ENCODE results near the gene MAGEB1.

The MAGEB1 gene

DNA sequence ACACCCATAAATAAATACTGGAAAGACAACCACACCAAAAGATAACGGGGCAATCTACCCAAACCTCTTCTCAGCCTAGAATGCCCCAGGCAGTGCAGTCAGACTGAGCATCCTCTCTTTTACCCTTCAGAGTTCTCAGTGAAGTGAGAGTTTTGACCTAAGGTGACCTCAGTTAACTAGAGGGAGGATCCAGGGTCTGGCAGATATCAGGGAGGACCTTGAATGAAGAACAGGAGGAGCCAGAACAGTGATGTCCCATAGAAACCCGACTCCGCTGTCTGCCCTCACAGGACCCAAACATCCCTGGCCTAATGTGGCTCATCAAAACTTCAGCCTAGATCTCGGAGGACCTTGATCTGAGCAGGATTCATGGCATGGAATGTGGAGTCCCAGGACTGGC lies 16.6 kb upstream of the MAGEB1 start, which contains the start of gene MAGEB3:
Gene MAGEB3 (plus strand): TSS at position 263 of the 400 bp plus-strand sequence. CDS start 5,268 bp downstream, outside the sequence.
- Histone ChIP-seq H4K91ac (ENCODE audit: low read depth, low read length) (no peak within 1 kb of the TSS), H3K18ac (ENCODE audit: low read length) (no peak within 1 kb of the TSS), H3K9me3 (ENCODE audit: insufficient read depth, low read depth, low read length) (no peaks in the 10 kb centered on the region), H2AK5ac (ENCODE audit: low read length) (no peak within 1 kb of the TSS), H2BK120ac (ENCODE audit: insufficient read depth, low read length, poor library complexity) (no peak within 1 kb of the TSS), H4K8ac (ENCODE audit: low read depth, low read length) (no peak within 1 kb of the TSS), H3K79me2 (ENCODE audit: control insufficient read depth, insufficient read depth, low read length, poor library complexity) (no peaks in the 10 kb centered on the region), H3K27me3 (ENCODE audit: insufficient read depth, low read length) (no peaks in the 10 kb centered on the region), H3K9ac (ENCODE audit: low read length) (no peak within 1 kb of the TSS), H3K14ac (ENCODE audit: low read length) (no peak within 1 kb of the TSS), H3K4me1 (ENCODE audit: control insufficient read depth in 1 of 2, insufficient read depth in 2 of 2, low read length in 2 of 2) (no peaks in the 10 kb centered on the region), H3K4ac (ENCODE audit: low read depth, low read length) (no peak within 1 kb of the TSS), H2AFZ (ENCODE audit: insufficient read depth, low read length, poor library complexity) (no peak within 1 kb of the TSS), H3K4me3 (ENCODE audit: low read depth, low read length) (no peak within 1 kb of the TSS), H3K79me1 (ENCODE audit: low read length) (no peaks in the 10 kb centered on the region), H2BK5ac (ENCODE audit: low read depth, low read length, poor library complexity) (no peak within 1 kb of the TSS), H3K27ac (ENCODE audit: low read depth, low read length) (no peak within 1 kb of the TSS), H3K4me2 (ENCODE audit: low read length) (no peak within 1 kb of the TSS), H3K36me3 (ENCODE audit: control insufficient read depth in 1 of 2, insufficient read depth in 2 of 2, low read length in 2 of 2) (no peaks in the 10 kb centered on the region), H2BK12ac (ENCODE audit: low read length) (no peak within 1 kb of the TSS), H4K12ac (ENCODE audit: low read depth, low read length) (no peak within 1 kb of the TSS), H3K23ac (ENCODE audit: low read length) (no peak within 1 kb of the TSS)
- no peak for DNase-seq
- no CpG with 5 or more reads among the region's 4 CpGs for WGBS (ENCODE audit: extremely low coverage, insufficient coverage, insufficient read length)

- H2AFZ ChIP-seq (ENCODE audit: insufficient read depth, low read length, poor library complexity), result no peak within 1 kb of the TSS
- DNase-seq, result no peak
- H3K27me3 ChIP-seq (ENCODE audit: insufficient read depth, low read length), result no peaks in the 10 kb centered on the region
- no peak within 1 kb of the TSS for H4K12ac ChIP-seq (ENCODE audit: low read depth, low read length)
- no peak within 1 kb of the TSS for H2BK120ac ChIP-seq (ENCODE audit: insufficient read depth, low read length, poor library complexity)
- H2AK5ac ChIP-seq (ENCODE audit: low read length), result no peak within 1 kb of the TSS
- H3K4me1 ChIP-seq (ENCODE audit: control insufficient read depth in 1 of 2, insufficient read depth in 2 of 2, low read length in 2 of 2), result no peaks in the 10 kb centered on the region
- H3K36me3 ChIP-seq (ENCODE audit: control insufficient read depth in 1 of 2, insufficient read depth in 2 of 2, low read length in 2 of 2), result no peaks in the 10 kb centered on the region
- H3K23ac ChIP-seq (ENCODE audit: low read length), result no peak within 1 kb of the TSS
- H2BK5ac ChIP-seq (ENCODE audit: low read depth, low read length, poor library complexity), result no peak within 1 kb of the TSS
- no peaks in the 10 kb centered on the region for H3K9me3 ChIP-seq (ENCODE audit: insufficient read depth, low read depth, low read length)
- H3K79me1 ChIP-seq (ENCODE audit: low read length), result no peaks in the 10 kb centered on the region
- H3K14ac ChIP-seq (ENCODE audit: low read length), result no peak within 1 kb of the TSS
- H3K4ac ChIP-seq (ENCODE audit: low read depth, low read length), result no peak within 1 kb of the TSS
- H3K9ac ChIP-seq (ENCODE audit: low read length), result no peak within 1 kb of the TSS
- H3K18ac ChIP-seq (ENCODE audit: low read length), result no peak within 1 kb of the TSS
- H3K4me2 ChIP-seq (ENCODE audit: low read length), result no peak within 1 kb of the TSS
- H3K79me2 ChIP-seq (ENCODE audit: control insufficient read depth, insufficient read depth, low read length, poor library complexity), result no peaks in the 10 kb centered on the region
- no peak within 1 kb of the TSS for H4K91ac ChIP-seq (ENCODE audit: low read depth, low read length)
- no CpG with 5 or more reads among the region's 10 CpGs for WGBS (ENCODE audit: extremely low coverage, insufficient coverage, insufficient read length)
- H3K4me3 ChIP-seq (ENCODE audit: low read depth, low read length), result no peak within 1 kb of the TSS
- no peak within 1 kb of the TSS for H2BK12ac ChIP-seq (ENCODE audit: low read length)
- no peak within 1 kb of the TSS for H4K8ac ChIP-seq (ENCODE audit: low read depth, low read length)
- H3K27ac ChIP-seq (ENCODE audit: low read depth, low read length), result no peak within 1 kb of the TSS
These were observed 5.1 kb upstream of the MAGEB1 start, which contains the start of gene MAGEB4 for GRCh38 chrX:30241724-30242415. MAGEB4 (plus strand) TSS chrX:30242000; CDS start chrX:30242136, 136 bp downstream.

GRCh38 chrX:30248854-30249253 lies 1.9 kb downstream of the MAGEB1 start:
- Histone ChIP-seq H3K9ac (ENCODE audit: low read length) (no peak overlapping the region), H2AFZ (ENCODE audit: insufficient read depth, low read length, poor library complexity) (no peak overlapping the region), H4K12ac (ENCODE audit: low read depth, low read length) (no peak overlapping the region), H3K14ac (ENCODE audit: low read length) (no peak overlapping the region), H2BK12ac (ENCODE audit: low read length) (no peak overlapping the region), H3K4me3 (ENCODE audit: low read depth, low read length) (no peak overlapping the region), H3K23ac (ENCODE audit: low read length) (no peak overlapping the region), H3K27me3 (ENCODE audit: insufficient read depth, low read length) (no peaks in the 10 kb centered on the region), H4K8ac (ENCODE audit: low read depth, low read length) (no peak overlapping the region), H3K4ac (ENCODE audit: low read depth, low read length) (no peak overlapping the region), H4K91ac (ENCODE audit: low read depth, low read length) (no peak overlapping the region), H2BK120ac (ENCODE audit: insufficient read depth, low read length, poor library complexity) (no peak overlapping the region), H3K79me1 (ENCODE audit: low read length) (no peaks in the 10 kb centered on the region), H3K4me1 (ENCODE audit: control insufficient read depth in 1 of 2, insufficient read depth in 2 of 2, low read length in 2 of 2) (no peaks in the 10 kb centered on the region), H2AK5ac (ENCODE audit: low read length) (no peak overlapping the region), H3K9me3 (ENCODE audit: insufficient read depth, low read depth, low read length) (no peaks in the 10 kb centered on the region), H3K4me2 (ENCODE audit: low read length) (no peak overlapping the region), H2BK5ac (ENCODE audit: low read depth, low read length, poor library complexity) (no peak overlapping the region), H3K79me2 (ENCODE audit: control insufficient read depth, insufficient read depth, low read length, poor library complexity) (no peaks in the 10 kb centered on the region), H3K36me3 (ENCODE audit: control insufficient read depth in 1 of 2, insufficient read depth in 2 of 2, low read length in 2 of 2) (no peaks in the 10 kb centered on the region), H3K18ac (ENCODE audit: low read length) (no peak overlapping the region), H3K27ac (ENCODE audit: low read depth, low read length) (no peak overlapping the region)
- WGBS (ENCODE audit: extremely low coverage, insufficient coverage, insufficient read length), result no CpG with 5 or more reads among the region's 4 CpGs
- no peak for DNase-seq

- Histone ChIP-seq H3K79me1 (ENCODE audit: low read length) (no peaks in the 10 kb centered on the region), H4K12ac (ENCODE audit: low read depth, low read length) (no peak overlapping the region), H3K27me3 (ENCODE audit: insufficient read depth, low read length) (no peaks in the 10 kb centered on the region), H3K4me2 (ENCODE audit: low read length) (no peak overlapping the region), H3K27ac (ENCODE audit: low read depth, low read length) (no peak overlapping the region), H4K91ac (ENCODE audit: low read depth, low read length) (no peak overlapping the region), H3K9ac (ENCODE audit: low read length) (no peak overlapping the region), H2BK5ac (ENCODE audit: low read depth, low read length, poor library complexity) (no peak overlapping the region), H2AK5ac (ENCODE audit: low read length) (no peak overlapping the region), H4K8ac (ENCODE audit: low read depth, low read length) (no peak overlapping the region), H3K36me3 (ENCODE audit: control insufficient read depth in 1 of 2, insufficient read depth in 2 of 2, low read length in 2 of 2) (no peaks in the 10 kb centered on the region), H2BK120ac (ENCODE audit: insufficient read depth, low read length, poor library complexity) (no peak overlapping the region), H3K4me1 (ENCODE audit: control insufficient read depth in 1 of 2, insufficient read depth in 2 of 2, low read length in 2 of 2) (no peaks in the 10 kb centered on the region), H3K18ac (ENCODE audit: low read length) (no peak overlapping the region), H3K9me3 (ENCODE audit: insufficient read depth, low read depth, low read length) (peaks cover 2% of the 10 kb centered on the region), H2AFZ (ENCODE audit: insufficient read depth, low read length, poor library complexity) (no peak overlapping the region), H3K4me3 (ENCODE audit: low read depth, low read length) (no peak overlapping the region), H3K4ac (ENCODE audit: low read depth, low read length) (no peak overlapping the region), H3K14ac (ENCODE audit: low read length) (no peak overlapping the region), H3K79me2 (ENCODE audit: control insufficient read depth, insufficient read depth, low read length, poor library complexity) (no peaks in the 10 kb centered on the region), H3K23ac (ENCODE audit: low read length) (no peak overlapping the region), H2BK12ac (ENCODE audit: low read length) (no peak overlapping the region)
- DNase-seq, result no peak
- WGBS (ENCODE audit: extremely low coverage, insufficient coverage, insufficient read length), result no CpG with 5 or more reads among the region's 1 CpG
These were observed 6.3 kb downstream of the MAGEB1 start for GRCh38 chrX:30253257-30253656.

Data from trophoblast cell (in vitro differentiated cells and primary cell).